GM12878 (cell line): ENCODE measurements around the gene HIVEP3. TPM values are rescaled to one million over a fixed set of nuclear protein-coding genes. Genes with fewer than 3 reads are reported as not detected.

ENCODE experiments used
- ATAC-seq: fragments of 200-7000 bp; cut with Tn5 transposase; 3 replicates; pipeline ENCODE4 v1.9.1; 2020; ENCODE audit warnings: mild to moderate bottlenecking, moderate library complexity
- BruUV-seq: library from RNA; stranded (reverse); fragments of 400-500 nt; replicated peaks from 2 replicates; lab custom pipeline; 2021; lab: Mats Ljungman, UMichigan
- CTCF ChIA-PET: fragments of 300-600 bp; sonication (Branson Sonifier 250); formaldehyde crosslinking; extraction: SDS; loops from one replicate; lab custom pipeline; 2021; ENCODE audit warnings: inconsistent platforms; lab: Yijun Ruan, JAX
- POLR2A ChIA-PET: fragments of 350-600 bp; formaldehyde crosslinking; extraction: SDS; loops from one replicate; lab custom pipeline; 2021; ENCODE audit warnings: inconsistent platforms; lab: Charles Lee
- RAD21 ChIA-PET: fragments of 300-600 bp; sonication (Branson Sonifier 250); formaldehyde crosslinking; loops from one replicate; lab custom pipeline; 2023; ENCODE audit warnings: antibody characterized with exemption; ENCODE audit not compliant: unreplicated experiment; lab: Charles Lee
- SMC1A ChIA-PET: fragments of 300-600 bp; sonication (Branson Sonifier 250); formaldehyde crosslinking; loops from one replicate; lab custom pipeline; 2023; ENCODE audit not compliant: unreplicated experiment, uncharacterized antibody; lab: Charles Lee
- DNase-seq: peaks from one replicate; pipeline ENCODE4 v3.0.0-alpha.2; 2011; ENCODE audit warnings: low read depth, low spot score
- FAIRE-seq: peaks from 3 replicates; lab custom pipeline; 2011; peaks lifted over from hg19 to GRCh38; lab: Jason Lieb, UNC
- H2AFZ ChIP-seq: 2 replicates; pipeline ENCODE4 v1.6.0; 2011; ENCODE audit warnings: low read depth, low read length, control low read depth; ENCODE audit not compliant: control insufficient read depth
- H3K27ac ChIP-seq: 2 replicates; pipeline ENCODE4 v1.5.1; 2011; ENCODE audit warnings: control low read depth; ENCODE audit not compliant: control insufficient read depth, insufficient read depth
- H3K27me3 ChIP-seq, 2 experiments: replicated peaks in 1 of 2; 2 replicates each; pipeline versions ENCODE4 v1.6.0 to v1.6.1; 2011; ENCODE audit warnings: low read length in 1 of 2; ENCODE audit not compliant: control insufficient read depth in 2 of 2, insufficient read depth in 2 of 2
- H3K36me3 ChIP-seq, 2 experiments: 2 replicates each; pipeline ENCODE4 v1.5.1; 2011; ENCODE audit warnings: low read length in 1 of 2; ENCODE audit not compliant: control insufficient read depth in 2 of 2, insufficient read depth in 2 of 2
- H3K4me1 ChIP-seq: 2 replicates; pipeline ENCODE4 v1.6.1; 2011; ENCODE audit warnings: mild to moderate bottlenecking, low read length, moderate library complexity, mixed read lengths; ENCODE audit not compliant: control insufficient read depth, insufficient read depth
- H3K4me2 ChIP-seq: 2 replicates; pipeline ENCODE4 v1.6.0; 2011; ENCODE audit warnings: control low read depth; ENCODE audit not compliant: control insufficient read depth, insufficient read depth
- H3K4me3 ChIP-seq: fragments of 200-600 bp; sonication (generic); 2 replicates; pipeline ENCODE4 v1.5.1; 2016
- H3K79me2 ChIP-seq: 2 replicates; pipeline ENCODE4 v1.6.0; 2011; ENCODE audit warnings: low read length; ENCODE audit not compliant: control insufficient read depth, insufficient read depth
- H3K9ac ChIP-seq: 2 replicates; pipeline ENCODE4 v1.8.0; 2011; ENCODE audit warnings: low read length, control low read depth, mixed read lengths; ENCODE audit not compliant: control insufficient read depth, insufficient read depth
- H3K9me3 ChIP-seq: replicated peaks from 3 replicates; pipeline ENCODE4 v1.5.1; 2011; ENCODE audit warnings: mild to moderate bottlenecking, low read length; ENCODE audit not compliant: control insufficient read depth, insufficient read depth
- H4K20me1 ChIP-seq: 2 replicates; pipeline ENCODE4 v1.6.0; 2011; ENCODE audit not compliant: control insufficient read depth, insufficient read depth
- HCFC1 ChIP-seq: fragments of 150-350 bp; IDR thresholded peaks from 2 replicates; pipeline ENCODE4 v1.6.1; 2014; ENCODE audit warnings: low read length
- PAX8 ChIP-seq: fragments of 450-650 bp; IDR thresholded peaks from 2 replicates; pipeline ENCODE4 v1.6.1; 2017; ENCODE audit warnings: mild to moderate bottlenecking, moderate library complexity
- SPI1 ChIP-seq: IDR thresholded peaks from 2 replicates; pipeline ENCODE4 v1.6.1; 2011; ENCODE audit warnings: low read depth, mild to moderate bottlenecking, low read length, moderate library complexity, borderline replicate concordance; ENCODE audit not compliant: insufficient read depth
- SREBF2 ChIP-seq: IDR thresholded peaks from 2 replicates; pipeline ENCODE4 v1.6.1; 2012; ENCODE audit warnings: mild to moderate bottlenecking, low read length
- WGBS: methylation state at CpG from one replicate; pipeline ENCODE4 v1.1.6; 2016; ENCODE audit warnings: low lambda C conversion rate; ENCODE audit not compliant: insufficient replicate concordance, insufficient coverage; ENCODE audit errors: missing lambda C conversion rate; 5-methylcytosine and 5-hydroxymethylcytosine counted together
- in situ Hi-C: fragments of 300-500 bp; cut with MboI; formaldehyde crosslinking; loops from 9 replicates; pipeline ENCODE4 v1.14.3; 2018; ENCODE audit warnings: mixed read lengths
- intact Hi-C: fragments of 100-400 bp; cut with micrococcal nuclease; formaldehyde crosslinking; loops from one replicate; pipeline ENCODE4 v1.14.2; 2022; ENCODE audit not compliant: unreplicated experiment
- polyA plus RNA-seq, 11 experiments: library from polyadenylated mRNA; depleted of rRNA in 4 of 11; unstranded in 6 of 11; stranded (reverse) in 5 of 11; fragments of >200 nt; fragmentation: Nextera tagmentation in 4 of 11; fragmentation: Illumina TruSeq in 1 of 11; extraction: Ambion mirVana in 4 of 11; extraction: Trizol in 1 of 11; gene quantifications; 1 replicate in 1 of 11; 2 replicates in 10 of 11; pipeline versions ENCODE4 v1.2.1 to v1.2.3, GENCODE V29; 2011 to 2016; ENCODE audit warnings: inconsistent platforms in 2 of 11, missing spikeins in 2 of 11, low read depth in 1 of 11
- total RNA-seq, 4 experiments: library from RNA; depleted of rRNA in 3 of 4; stranded (reverse); fragments of >200 nt in 3 of 4; fragmentation: Illumina TruSeq in 1 of 4; extraction: Trizol in 1 of 4; gene quantifications; 2 replicates each; pipeline versions ENCODE4 v1.2.1 to v1.2.3, GENCODE V29; 2013 to 2021
- TF ChIP-seq, protein P1 (sequence below): fragments of 450-650 bp; formaldehyde crosslinking; IDR thresholded peaks from 2 replicates; pipeline ENCODE4 v1.4.0; 2022; ENCODE audit warnings: mild to moderate bottlenecking, moderate library complexity
- TF ChIP-seq, protein P2 (sequence below): fragments of 450-650 bp; IDR thresholded peaks from 2 replicates; pipeline ENCODE4 v1.6.1; 2016; ENCODE audit warnings: mild to moderate bottlenecking
- TF ChIP-seq, protein P3 (sequence below): fragments of 150-350 bp; IDR thresholded peaks from 2 replicates; pipeline ENCODE4 v1.6.1; 2014; ENCODE audit warnings: mild to moderate bottlenecking, low read depth, low read length

Gene HIVEP3
- total and polyA plus RNA-seq, 10 of the 15 experiments (the other 5 are each of a cell fraction or from before 2014, with no cell fraction given), result 1.8 to 13.6 (median 3.8) TPM

- H3K4me1 ChIP-seq, result peaks cover 2% of the 10 kb centered on the region
- no peak for ATAC-seq
- CTCF ChIA-PET, result interaction anchor here (0.6 to 4.1 kb wide), 6 partner anchors 12 to 594 kb away, joined by 3 to 16 read pairs (median 4); no protein-coding TSS in a partner anchor
- intact Hi-C loops (no loop called here), in situ Hi-C loops (no loop called here)
- RAD21 ChIA-PET, result interaction anchor here (1.3 to 9.1 kb wide), 3 partner anchors 74 to 232 kb away, joined by 4 to 58 read pairs (median 9); no protein-coding TSS in a partner anchor
- H3K36me3 ChIP-seq, result peaks cover 0 to 12% of the 10 kb centered on the region in 2 experiments; a peak in 3 of 4 replicates
- TF ChIP-seq SPI1 (no peak), PAX8 (no peak), SREBF2 (no peak), HCFC1 (no peak)
- TF ChIP-seq, protein P1, sequence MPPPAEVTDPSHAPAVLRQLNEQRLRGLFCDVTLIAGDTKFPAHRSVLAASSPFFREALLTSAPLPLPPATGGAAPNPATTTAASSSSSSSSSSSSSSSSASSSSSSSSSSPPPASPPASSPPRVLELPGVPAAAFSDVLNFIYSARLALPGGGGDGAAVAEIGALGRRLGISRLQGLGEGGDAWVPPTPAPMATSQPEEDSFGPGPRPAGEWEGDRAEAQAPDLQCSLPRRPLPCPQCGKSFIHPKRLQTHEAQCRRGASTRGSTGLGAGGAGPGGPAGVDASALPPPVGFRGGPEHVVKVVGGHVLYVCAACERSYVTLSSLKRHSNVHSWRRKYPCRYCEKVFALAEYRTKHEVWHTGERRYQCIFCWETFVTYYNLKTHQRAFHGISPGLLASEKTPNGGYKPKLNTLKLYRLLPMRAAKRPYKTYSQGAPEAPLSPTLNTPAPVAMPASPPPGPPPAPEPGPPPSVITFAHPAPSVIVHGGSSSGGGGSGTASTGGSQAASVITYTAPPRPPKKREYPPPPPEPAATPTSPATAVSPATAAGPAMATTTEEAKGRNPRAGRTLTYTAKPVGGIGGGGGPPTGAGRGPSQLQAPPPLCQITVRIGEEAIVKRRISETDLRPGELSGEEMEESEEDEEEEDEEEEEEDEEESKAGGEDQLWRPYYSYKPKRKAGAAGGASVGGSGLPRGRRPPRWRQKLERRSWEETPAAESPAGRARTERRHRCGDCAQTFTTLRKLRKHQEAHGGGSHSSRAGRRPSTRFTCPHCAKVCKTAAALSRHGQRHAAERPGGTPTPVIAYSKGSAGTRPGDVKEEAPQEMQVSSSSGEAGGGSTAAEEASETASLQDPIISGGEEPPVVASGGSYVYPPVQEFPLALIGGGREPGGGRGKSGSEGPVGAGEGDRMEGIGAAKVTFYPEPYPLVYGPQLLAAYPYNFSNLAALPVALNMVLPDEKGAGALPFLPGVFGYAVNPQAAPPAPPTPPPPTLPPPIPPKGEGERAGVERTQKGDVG (CRISPR knock-in tag), result no peak
- TF ChIP-seq, protein P2, sequence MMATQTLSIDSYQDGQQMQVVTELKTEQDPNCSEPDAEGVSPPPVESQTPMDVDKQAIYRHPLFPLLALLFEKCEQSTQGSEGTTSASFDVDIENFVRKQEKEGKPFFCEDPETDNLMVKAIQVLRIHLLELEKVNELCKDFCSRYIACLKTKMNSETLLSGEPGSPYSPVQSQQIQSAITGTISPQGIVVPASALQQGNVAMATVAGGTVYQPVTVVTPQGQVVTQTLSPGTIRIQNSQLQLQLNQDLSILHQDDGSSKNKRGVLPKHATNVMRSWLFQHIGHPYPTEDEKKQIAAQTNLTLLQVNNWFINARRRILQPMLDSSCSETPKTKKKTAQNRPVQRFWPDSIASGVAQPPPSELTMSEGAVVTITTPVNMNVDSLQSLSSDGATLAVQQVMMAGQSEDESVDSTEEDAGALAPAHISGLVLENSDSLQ, result no peak
- TF ChIP-seq, protein P3, sequence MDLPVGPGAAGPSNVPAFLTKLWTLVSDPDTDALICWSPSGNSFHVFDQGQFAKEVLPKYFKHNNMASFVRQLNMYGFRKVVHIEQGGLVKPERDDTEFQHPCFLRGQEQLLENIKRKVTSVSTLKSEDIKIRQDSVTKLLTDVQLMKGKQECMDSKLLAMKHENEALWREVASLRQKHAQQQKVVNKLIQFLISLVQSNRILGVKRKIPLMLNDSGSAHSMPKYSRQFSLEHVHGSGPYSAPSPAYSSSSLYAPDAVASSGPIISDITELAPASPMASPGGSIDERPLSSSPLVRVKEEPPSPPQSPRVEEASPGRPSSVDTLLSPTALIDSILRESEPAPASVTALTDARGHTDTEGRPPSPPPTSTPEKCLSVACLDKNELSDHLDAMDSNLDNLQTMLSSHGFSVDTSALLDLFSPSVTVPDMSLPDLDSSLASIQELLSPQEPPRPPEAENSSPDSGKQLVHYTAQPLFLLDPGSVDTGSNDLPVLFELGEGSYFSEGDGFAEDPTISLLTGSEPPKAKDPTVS, result no peak
- SMC1A ChIA-PET, result interaction anchor here (0.6 to 8.7 kb wide), 3 partner anchors 18 to 695 kb away, joined by 3 to 126 read pairs (median 4); no protein-coding TSS in a partner anchor
- H3K27ac ChIP-seq, result no peak overlapping the region
- TSS peak; percentile 24 for BruUV-seq
- no peak overlapping the region for H3K4me3 ChIP-seq
- no peak for DNase-seq
- H3K4me2 ChIP-seq, result no peak overlapping the region
- H4K20me1 ChIP-seq, result no peaks in the 10 kb centered on the region
- no peak for FAIRE-seq
- H3K9ac ChIP-seq, result no peak overlapping the region
- H3K79me2 ChIP-seq, result no peaks in the 10 kb centered on the region
- POLR2A ChIA-PET, result interaction anchor here (1.0 kb wide), 1 partner anchor 9 kb away, joined by 3 read pairs; no protein-coding TSS in a partner anchor
- H2AFZ ChIP-seq, result no peak overlapping the region
- no peaks in the 10 kb centered on the region for H3K27me3 ChIP-seq
- 69% methylated on average over 6 of the region's 6 CpGs for whole genome bisulfite sequencing
- H3K9me3 ChIP-seq, result no peaks in the 10 kb centered on the region
Measured at GRCh38 chr1:41580021-41580420, 338.7 kb downstream of the HIVEP3 start.
